HG03103 (cell line): ENCODE measurements around the gene ARHGEF10L.
"Not testable (repeated sequence)": the region's sequence is repeated elsewhere in the genome, so short reads cannot be mapped to it uniquely, and the experiment has no call there.

Source experiments
- ATAC-seq: cut with Tn5 transposase; IDR thresholded peaks from one replicate; pipeline ENCODE4 v1.9.1; 2021; ENCODE audit warnings: low read depth; ENCODE audit not compliant: unreplicated experiment

The ARHGEF10L gene

GRCh38 chr1:17539477-17540254, at the start of gene ARHGEF10L:
ARHGEF10L (plus strand) TSS chr1:17539698; CDS start chr1:17580596, 40,898 bp downstream.
- no peak for ATAC-seq

GRCh38 chr1:17489768-17490417, 49.6 kb upstream of the ARHGEF10L start:
- ATAC-seq: not testable (repeated sequence)

GRCh38 chr1:17490667-17491066, 48.8 kb upstream of the ARHGEF10L start:
- ATAC-seq: not testable (repeated sequence)

- no peak for ATAC-seq
These were observed 45.3 kb upstream of the ARHGEF10L start for GRCh38 chr1:17494114-17494729.

- no peak for ATAC-seq
These were observed 43.1 kb upstream of the ARHGEF10L start for GRCh38 chr1:17496419-17496818.

- ATAC-seq: no peak
These were observed 41.3 kb upstream of the ARHGEF10L start for GRCh38 chr1:17498214-17498613.

GRCh38 chr1:17502326-17502778, 37.1 kb upstream of the ARHGEF10L start:
- no peak for ATAC-seq

GRCh38 chr1:17503146-17503545, 36.4 kb upstream of the ARHGEF10L start:
- ATAC-seq: no peak

GRCh38 chr1:17507200-17507599, 32.3 kb upstream of the ARHGEF10L start:
- not testable (repeated sequence) for ATAC-seq

- ATAC-seq: no peak
These were observed 31.6 kb upstream of the ARHGEF10L start for GRCh38 chr1:17507915-17508314.

- no peak for ATAC-seq
These were observed 30.1 kb upstream of the ARHGEF10L start for GRCh38 chr1:17509363-17509762.

GRCh38 chr1:17510138-17510537, 29.4 kb upstream of the ARHGEF10L start:
- ATAC-seq: no peak

GRCh38 chr1:17511188-17511587, 28.3 kb upstream of the ARHGEF10L start:
- ATAC-seq: no peak

GRCh38 chr1:17513131-17513530, 26.4 kb upstream of the ARHGEF10L start:
- no peak for ATAC-seq

- ATAC-seq: no peak
These were observed 24.7 kb upstream of the ARHGEF10L start for GRCh38 chr1:17514776-17515175.

GRCh38 chr1:17515902-17516301, 23.6 kb upstream of the ARHGEF10L start:
- ATAC-seq: no peak

- no peak for ATAC-seq
These were observed 22.9 kb upstream of the ARHGEF10L start for GRCh38 chr1:17516303-17517214.

- no peak for ATAC-seq
These were observed 19.5 kb upstream of the ARHGEF10L start for GRCh38 chr1:17520041-17520440.

- no peak for ATAC-seq
These were observed 18.8 kb upstream of the ARHGEF10L start for GRCh38 chr1:17520473-17521319.
